ENCODE results near the gene NFATC3.
A peak's percentile ranks its signal among the peaks of the same experiment; 100 is the strongest.

NFATC3 gene

GRCh38 chr16:68049449-68049848 lies 35.7 kb upstream of the NFATC3 start:
- TF ChIP-seq, protein P1, sequence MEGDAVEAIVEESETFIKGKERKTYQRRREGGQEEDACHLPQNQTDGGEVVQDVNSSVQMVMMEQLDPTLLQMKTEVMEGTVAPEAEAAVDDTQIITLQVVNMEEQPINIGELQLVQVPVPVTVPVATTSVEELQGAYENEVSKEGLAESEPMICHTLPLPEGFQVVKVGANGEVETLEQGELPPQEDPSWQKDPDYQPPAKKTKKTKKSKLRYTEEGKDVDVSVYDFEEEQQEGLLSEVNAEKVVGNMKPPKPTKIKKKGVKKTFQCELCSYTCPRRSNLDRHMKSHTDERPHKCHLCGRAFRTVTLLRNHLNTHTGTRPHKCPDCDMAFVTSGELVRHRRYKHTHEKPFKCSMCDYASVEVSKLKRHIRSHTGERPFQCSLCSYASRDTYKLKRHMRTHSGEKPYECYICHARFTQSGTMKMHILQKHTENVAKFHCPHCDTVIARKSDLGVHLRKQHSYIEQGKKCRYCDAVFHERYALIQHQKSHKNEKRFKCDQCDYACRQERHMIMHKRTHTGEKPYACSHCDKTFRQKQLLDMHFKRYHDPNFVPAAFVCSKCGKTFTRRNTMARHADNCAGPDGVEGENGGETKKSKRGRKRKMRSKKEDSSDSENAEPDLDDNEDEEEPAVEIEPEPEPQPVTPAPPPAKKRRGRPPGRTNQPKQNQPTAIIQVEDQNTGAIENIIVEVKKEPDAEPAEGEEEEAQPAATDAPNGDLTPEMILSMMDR (IDR thresholded peaks at IDR 0.05; ENCODE audit: low read depth, low read length): no peak
- no peak overlapping the region for H3K4me3 ChIP-seq (replicated peaks in 1 of 2; ENCODE audit: low read depth in 2 of 2, low read length in 2 of 2)
- DNase-seq (ENCODE audit: low read depth in 2 of 2): no peak

DNA sequence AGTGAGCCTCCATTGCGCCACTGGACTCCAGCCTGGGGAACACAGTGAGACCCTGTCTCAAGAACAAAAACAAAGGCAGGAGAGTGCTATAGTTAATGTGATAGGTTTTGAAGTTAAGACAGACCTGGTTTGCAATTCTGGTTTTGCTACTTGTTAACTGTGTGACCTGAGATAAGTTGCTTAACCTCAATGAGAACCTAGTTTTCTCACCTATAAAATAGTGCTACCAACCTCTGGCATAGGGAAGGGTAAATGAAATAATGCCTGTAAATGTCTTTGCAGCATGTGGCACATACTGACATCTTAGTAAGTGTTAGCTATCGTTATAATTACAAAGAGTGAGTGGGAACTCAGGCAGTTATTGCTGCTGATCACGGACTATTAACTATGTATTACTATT lies 29.8 kb upstream of the NFATC3 start:
- DNase-seq (ENCODE audit: low read depth in 2 of 2): no peak
- TF ChIP-seq, protein P1 (IDR thresholded peaks at IDR 0.05; ENCODE audit: low read depth, low read length): no peak
- H3K4me3 ChIP-seq (replicated peaks in 1 of 2; ENCODE audit: low read depth in 2 of 2, low read length in 2 of 2): no peak overlapping the region

GRCh38 chr16:68059804-68060203 lies 25.4 kb upstream of the NFATC3 start:
- TF ChIP-seq, protein P1 (IDR thresholded peaks at IDR 0.05; ENCODE audit: low read depth, low read length): no peak
- no peak for DNase-seq (ENCODE audit: low read depth in 2 of 2)
- no peak overlapping the region for H3K4me3 ChIP-seq (replicated peaks in 1 of 2; ENCODE audit: low read depth in 2 of 2, low read length in 2 of 2)

GRCh38 chr16:68061396-68061795 lies 23.8 kb upstream of the NFATC3 start:
- DNase-seq (ENCODE audit: low read depth in 2 of 2): no peak
- TF ChIP-seq, protein P1 (IDR thresholded peaks at IDR 0.05; ENCODE audit: low read depth, low read length): no peak
- H3K4me3 ChIP-seq (replicated peaks in 1 of 2; ENCODE audit: low read depth in 2 of 2, low read length in 2 of 2): no peak overlapping the region

DNA sequence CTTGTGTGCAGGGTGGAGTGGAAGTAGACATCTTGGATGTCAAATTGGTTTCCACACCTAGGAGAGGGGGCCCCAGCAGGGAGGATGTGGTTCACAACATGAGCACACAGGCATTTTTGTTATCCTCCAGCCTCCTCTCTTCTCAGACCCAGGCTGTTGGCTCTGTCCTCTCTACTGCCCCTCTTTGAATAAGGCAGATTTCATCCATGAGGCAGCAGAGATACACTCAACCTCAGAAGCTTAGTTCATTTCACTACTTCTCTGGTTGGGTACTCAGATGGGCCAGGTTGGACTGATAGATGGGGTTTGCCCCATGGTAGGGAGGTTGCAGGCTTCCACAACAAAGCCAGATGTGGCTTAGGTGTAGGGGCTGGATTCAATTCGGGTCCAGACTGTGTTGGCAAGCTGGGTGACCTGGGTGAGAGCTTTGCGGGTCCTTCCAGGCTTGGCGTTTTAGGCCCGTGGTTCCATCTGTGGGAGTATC lies 22.2 kb upstream of the NFATC3 start:
- H3K4me3 ChIP-seq (replicated peaks in 1 of 2; ENCODE audit: low read depth in 2 of 2, low read length in 2 of 2): no peak overlapping the region
- TF ChIP-seq, protein P1 (IDR thresholded peaks at IDR 0.05; ENCODE audit: low read depth, low read length): no peak
- no peak for DNase-seq (ENCODE audit: low read depth in 2 of 2)

DNA sequence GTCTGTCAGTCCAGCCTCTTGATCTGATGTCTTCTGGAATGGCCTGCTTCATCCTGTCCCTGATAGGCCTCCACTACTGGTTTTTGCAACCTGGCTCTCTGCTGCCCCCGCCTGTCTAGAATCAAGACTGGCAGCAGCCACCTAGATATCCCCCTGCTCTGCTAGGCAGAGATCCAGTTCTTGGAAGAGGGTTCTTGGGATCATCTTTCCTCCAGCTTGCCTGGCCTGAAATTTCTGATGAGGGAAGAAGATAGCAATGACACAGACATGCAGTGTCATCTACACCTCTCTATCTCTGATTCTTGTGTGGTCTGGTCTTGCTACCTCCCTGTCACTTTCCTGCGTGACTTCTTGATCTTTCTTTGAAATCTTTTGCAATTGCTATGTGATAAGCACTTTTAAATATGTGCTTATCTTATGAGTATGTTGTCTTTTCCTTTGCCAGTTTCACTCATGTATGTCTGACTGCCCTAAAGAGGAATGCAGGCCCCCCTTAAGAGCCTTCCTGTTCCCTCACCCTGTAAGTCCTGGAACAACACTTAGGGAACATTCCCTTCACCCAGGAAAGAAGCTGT lies 20.3 kb upstream of the NFATC3 start:
- peak; percentile 86 to 88 for DNase-seq (ENCODE audit: low read depth in 2 of 2)
- H3K4me3 ChIP-seq (replicated peaks in 1 of 2; ENCODE audit: low read depth in 2 of 2, low read length in 2 of 2): no peak overlapping the region
- TF ChIP-seq, protein P1 (IDR thresholded peaks at IDR 0.05; ENCODE audit: low read depth, low read length): peak; percentile 87
